Kidney glomerular epithelial cell (primary cell): ENCODE results near the gene C2.
"Not testable (repeated sequence)": the region's sequence is repeated elsewhere in the genome, so short reads cannot be mapped to it uniquely, and the experiment has no call there.

Source experiments
- DNase-seq: peaks from one replicate; lab custom pipeline; 2025; lab: John Stamatoyannopoulos, UW

Gene C2

GRCh38 chr6:31899215-31899614 lies 28.3 kb upstream of the C2 start:
- DNase-seq: no peak

GRCh38 chr6:31899882-31900722 lies 27.4 kb upstream of the C2 start:
- DNase-seq: no peak

DNA sequence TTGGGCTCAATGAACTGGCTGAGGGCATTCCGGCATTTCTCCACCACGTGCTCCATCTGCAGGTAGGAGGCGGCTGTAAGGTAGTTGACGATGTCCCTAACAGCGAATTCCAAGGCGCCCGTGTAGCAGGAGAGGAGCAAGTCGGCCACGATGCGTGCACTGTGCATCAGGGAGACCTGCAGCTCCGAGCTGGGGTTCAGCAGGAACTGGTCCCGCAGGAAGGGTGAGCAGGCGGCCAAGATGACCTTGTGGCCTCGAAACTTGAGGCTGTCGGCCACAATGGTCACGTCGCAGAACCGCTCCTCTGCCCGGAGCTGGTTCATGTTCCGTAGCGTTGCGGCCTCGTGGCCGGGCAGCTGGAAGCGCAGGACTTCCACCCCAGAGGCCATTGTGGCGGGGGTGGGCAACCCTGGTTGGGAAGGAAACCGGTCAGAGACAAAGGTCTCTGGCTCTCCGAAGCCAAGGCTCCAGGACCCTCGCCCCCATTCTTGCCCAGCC lies 26.6 kb upstream of the C2 start:
- no peak for DNase-seq

DNA sequence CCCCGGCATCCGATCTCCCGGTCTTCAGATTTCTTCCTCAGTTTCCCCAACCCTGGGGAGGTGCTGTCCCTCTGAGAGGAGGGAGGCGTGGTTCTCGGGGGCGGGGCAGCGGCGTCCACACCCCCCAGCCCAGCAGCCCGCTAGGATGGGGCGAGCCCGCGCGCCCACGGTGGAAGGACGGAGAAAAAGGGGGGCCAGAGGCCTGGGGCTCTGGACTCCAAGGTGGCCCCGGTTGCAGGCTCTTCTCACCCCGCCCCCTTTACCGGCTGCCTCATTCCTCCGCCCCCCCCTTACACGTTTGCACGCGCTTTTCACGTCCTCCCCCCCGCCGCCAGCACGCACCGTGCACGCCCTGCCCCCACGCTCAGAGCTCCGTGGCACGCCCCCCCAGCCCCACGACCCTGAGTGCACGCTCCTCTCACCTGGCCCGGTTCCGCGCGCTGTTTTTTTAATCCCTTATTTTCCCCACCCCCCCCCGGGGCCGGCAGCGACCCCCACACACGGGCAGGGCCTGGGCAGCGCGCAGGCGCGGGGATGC lies 26.0 kb upstream of the C2 start:
- no peak for DNase-seq

DNA sequence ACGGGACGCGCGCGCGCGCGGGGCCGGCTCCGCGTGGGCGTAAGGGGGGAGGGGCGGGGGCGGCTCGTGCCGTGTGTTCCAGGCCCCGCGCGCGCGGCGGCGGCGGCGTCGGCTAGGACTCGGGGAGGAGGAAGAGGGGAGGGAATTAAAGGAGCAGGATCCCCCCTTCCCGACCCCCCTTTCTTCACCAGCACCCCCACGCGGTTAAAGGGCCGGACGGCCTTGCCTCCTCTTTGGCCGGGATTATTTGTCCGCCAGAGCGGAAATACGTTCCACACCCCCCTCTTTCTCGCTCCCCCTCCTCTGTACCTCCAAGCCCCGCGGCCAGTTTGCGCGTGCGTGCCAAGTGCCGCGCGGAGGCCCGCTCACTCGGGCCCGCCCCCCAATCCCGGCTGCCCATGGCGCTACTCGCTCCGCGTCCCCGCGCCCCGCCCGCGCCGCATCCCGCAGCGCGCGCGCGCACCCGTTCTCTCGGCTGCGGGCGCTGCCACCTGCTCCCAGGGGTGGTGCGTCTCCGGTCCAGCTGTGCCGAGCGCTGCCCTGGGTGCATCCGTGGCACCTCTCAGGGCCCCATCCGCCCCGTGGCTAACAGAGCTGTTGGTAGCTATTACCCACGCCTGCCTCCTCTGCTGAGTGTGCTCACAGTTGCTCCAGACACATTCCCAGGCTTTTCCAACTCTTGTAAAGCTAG lies 25.4 kb upstream of the C2 start, which contains the start of gene ZBTB12:
Gene ZBTB12 (minus strand): TSS at position 134 of the 691 bp plus-strand sequence. CDS start 781 bp downstream, outside the sequence.
- DNase-seq: peak; percentile 78

GRCh38 chr6:31903957-31904356 lies 23.6 kb upstream of the C2 start:
- DNase-seq: no peak

DNA sequence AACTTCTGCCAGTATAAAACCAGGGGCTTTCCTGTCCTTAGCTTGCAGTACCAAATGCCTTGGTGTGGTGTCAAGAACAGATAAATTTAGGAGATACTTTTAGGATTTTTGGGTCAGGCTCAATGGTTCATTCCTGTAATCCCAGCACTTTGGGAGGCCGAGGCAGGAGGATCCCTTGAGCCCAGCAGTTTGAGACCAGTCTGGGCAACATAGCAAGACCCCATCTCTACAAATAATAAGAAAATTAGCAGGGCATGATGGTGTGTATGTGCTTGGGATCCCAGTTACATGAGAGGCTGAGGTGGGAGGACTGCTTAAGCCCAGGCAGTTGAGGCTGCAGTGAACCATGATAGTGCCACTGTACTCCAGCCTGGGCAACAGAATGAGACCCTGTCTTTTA lies 22.5 kb upstream of the C2 start:
- no peak for DNase-seq

GRCh38 chr6:31906122-31906521 lies 21.4 kb upstream of the C2 start:
- no peak for DNase-seq

DNA sequence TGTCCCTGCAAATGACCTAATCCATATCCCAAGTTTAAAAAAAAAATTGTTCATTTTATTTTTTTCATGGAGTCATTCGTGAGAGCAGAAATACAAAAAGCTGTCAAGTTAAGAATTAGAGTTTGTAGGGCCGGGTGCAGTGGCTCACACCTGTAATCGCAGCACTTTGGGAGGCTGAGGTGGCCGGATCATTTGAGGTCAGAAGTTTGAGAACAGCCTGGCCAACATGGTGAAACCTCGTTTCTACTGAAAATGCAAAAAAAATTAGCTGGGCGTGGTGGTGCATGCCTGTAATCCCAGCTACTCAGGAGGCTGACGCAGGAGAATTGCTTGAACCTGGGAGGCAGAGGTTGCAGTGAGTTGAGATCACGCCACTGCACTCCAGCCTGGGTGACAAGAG lies 20.8 kb upstream of the C2 start:
- not testable (repeated sequence) for DNase-seq

DNA sequence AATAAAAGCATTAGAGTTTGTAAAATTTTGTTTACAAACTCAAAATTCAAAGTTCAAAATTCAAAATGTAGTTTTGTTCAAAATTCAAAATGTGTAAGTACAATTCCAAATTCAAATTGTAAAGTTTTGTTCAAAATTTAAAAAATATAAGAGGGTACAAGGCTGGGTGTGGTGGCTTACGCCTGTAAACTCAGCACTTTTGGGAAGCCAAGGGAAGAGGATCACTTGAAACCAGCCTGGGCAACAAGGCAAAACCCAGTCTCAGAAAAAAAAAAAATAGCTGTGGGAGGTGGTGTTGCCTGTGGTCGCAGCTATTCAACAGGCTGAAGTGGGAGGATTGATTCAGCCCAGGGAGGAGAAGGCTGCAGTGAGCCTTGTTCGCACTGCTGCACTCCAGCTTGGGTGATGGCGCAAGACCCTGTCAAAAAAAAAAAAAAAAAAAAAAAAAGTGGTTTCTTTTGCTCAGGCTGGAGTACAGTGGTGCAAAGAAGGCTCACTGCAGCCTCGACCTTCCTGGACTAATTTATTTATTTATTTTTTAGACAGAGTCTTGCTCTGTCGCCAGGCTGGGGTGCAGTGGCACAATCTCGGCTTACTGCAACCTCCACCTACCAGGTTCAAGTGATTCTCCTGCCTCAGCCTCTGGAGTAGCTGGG lies 20.2 kb upstream of the C2 start:
- DNase-seq: peak; percentile 79

DNA sequence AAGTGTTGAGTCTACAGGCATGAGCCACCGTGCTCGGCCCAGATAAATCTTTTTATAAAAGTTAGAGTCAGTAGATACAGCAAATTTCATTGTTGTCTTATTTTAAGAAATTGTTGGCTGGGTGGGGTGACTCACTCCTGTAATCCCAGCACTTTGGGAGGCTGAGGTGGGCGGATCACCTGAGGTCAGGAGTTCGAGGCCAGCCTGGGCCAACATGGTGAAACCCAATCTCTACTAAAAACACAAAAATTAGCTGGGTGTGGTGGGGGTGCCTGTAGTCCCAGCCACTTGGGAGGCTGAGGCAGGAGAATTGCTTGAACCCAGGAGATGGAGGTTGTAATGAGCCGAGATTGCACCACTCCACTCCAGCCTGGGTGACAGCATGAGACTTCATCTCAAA lies 19.3 kb upstream of the C2 start:
- DNase-seq: not testable (repeated sequence)

GRCh38 chr6:31908791-31909190 lies 18.7 kb upstream of the C2 start:
- peak; percentile 26 for DNase-seq

DNA sequence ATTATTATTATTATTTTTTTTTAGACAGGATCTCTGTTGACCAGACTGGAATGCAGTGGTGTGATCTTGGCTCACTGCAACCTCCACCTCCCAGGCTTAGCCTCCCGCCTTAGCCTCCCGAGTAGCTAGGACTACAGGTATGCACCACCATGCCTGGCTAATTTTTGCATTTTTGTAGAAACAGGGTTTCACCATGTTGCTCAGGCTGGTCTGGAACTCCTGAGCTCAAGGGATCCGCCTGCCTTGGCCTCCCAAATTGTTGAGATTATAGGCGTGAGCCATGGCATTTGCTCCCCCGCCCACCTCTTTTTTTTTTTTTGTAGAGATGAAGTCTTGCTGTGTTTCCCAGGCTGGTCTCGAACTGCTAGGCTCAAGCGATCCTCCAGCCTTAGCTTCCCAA lies 18.2 kb upstream of the C2 start:
- DNase-seq: not testable (repeated sequence)

- no peak for DNase-seq
Measured at GRCh38 chr6:31911826-31912585, 15.5 kb upstream of the C2 start.

GRCh38 chr6:31915351-31915750 lies 12.2 kb upstream of the C2 start:
- DNase-seq: no peak

DNA sequence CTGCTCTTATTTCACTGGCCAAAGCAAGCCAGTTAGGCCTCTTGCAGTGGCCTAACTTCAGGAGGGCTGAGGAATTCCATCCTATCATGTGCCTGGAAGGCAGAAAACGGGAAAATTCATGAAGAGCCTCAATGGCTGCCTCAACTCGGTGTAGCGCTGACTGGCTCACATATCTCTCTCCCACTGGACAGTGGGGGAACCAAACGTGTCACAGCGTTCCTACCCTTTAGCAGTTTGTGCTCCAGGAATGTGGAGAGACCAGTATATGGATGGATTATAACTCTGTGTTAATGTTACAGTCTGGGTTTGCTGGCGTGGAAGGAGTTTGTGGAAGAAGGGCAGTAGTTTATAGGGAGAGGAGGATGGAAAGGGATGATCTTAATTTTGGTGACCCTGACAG lies 11.8 kb upstream of the C2 start:
- no peak for DNase-seq

- DNase-seq: no peak
Measured at GRCh38 chr6:31918069-31918720, 9.3 kb upstream of the C2 start.

- DNase-seq: no peak
Measured at GRCh38 chr6:31919624-31920303, 7.8 kb upstream of the C2 start.

DNA sequence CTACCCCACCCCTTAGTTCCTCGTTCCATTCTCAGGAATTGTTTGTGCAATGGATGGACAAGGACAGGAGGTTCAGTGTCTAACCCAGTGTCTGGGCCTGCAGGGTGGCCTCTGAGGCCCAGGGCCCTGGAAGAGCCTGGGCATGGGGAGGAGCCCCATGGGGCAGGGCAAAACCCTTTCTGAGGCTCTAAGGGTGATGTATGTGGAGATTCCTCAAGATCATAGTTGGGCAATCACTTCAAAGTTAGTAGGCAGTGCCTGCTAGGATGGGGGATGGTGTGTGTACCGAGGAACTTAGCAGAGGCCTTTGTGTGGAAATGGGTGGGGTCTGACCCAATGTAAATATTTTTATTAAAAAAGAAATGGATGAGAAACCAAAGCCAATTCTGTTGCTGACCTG lies 6.7 kb upstream of the C2 start:
- no peak for DNase-seq

DNA sequence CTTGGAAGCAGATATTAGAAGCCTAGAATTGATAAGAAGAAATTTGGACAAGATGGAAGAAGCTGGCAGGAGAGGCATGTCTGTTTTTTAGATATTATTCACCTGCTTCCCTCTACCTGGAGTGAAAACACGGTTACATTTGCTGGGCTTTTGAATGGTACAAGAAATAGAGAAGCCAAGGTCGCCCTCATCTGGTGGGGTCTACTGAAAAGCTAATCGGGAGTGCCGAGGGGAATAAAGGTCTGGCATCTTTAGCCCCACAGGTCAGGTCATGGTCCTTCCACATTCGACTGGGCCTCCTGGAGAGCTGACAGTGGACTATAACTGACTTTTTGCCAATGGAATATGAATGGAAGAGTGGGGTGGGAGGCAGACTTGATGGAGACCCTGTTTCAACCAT lies 4.6 kb upstream of the C2 start:
- DNase-seq: peak; percentile 20
